GM19467 (cell line): ENCODE data around the gene MICAL3.

Experiments used
- ATAC-seq: cut with Tn5 transposase; IDR thresholded peaks from one replicate; pipeline ENCODE4 v1.9.1; 2021; ENCODE audit warnings: mild to moderate bottlenecking, moderate library complexity; ENCODE audit not compliant: unreplicated experiment

MICAL3 gene

GRCh38 chr22:17744430-17744829, 279.9 kb downstream of the MICAL3 start:
- ATAC-seq, result no peak

DNA sequence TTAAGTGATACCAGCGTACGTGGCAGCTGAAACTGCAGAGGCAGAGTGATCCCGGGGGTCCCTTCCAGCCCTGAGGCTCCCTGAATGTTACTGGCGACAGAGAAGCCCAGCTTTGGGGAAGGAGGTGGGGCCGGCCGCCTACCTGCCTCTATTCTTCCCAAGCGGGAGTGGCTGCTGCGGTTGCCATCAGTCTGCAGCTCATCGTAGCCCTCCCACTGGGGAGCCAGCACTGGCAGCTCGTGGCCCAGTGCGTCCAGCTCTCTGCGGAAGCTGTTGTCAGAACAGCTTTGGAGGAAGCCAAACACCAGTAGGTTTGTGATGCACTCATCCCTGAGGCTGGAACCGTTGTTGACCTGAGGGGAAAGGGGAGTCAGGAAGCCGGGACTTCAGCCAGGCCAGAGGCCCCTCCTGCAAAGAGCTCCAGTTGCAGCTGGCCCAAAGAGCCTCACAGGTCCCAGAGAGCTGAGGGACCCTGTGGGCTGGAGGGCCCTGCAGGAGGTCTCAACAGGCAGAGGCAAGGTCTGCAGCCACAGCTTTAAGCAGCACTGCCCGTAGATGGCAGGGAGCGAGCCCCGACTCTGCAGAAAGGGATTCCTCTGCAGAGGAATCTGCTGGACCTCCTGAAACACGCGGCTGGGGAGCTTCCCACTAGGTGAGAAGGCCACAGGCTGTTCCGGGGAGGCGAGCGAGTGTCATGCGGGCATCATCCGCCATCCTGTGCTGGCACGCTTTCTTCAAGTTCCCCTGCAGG, 280.5 kb downstream of the MICAL3 start:
- ATAC-seq, result no peak

- peak; percentile 54 for ATAC-seq
Observed at GRCh38 chr22:17742527-17742902, 281.8 kb downstream of the MICAL3 start.

DNA sequence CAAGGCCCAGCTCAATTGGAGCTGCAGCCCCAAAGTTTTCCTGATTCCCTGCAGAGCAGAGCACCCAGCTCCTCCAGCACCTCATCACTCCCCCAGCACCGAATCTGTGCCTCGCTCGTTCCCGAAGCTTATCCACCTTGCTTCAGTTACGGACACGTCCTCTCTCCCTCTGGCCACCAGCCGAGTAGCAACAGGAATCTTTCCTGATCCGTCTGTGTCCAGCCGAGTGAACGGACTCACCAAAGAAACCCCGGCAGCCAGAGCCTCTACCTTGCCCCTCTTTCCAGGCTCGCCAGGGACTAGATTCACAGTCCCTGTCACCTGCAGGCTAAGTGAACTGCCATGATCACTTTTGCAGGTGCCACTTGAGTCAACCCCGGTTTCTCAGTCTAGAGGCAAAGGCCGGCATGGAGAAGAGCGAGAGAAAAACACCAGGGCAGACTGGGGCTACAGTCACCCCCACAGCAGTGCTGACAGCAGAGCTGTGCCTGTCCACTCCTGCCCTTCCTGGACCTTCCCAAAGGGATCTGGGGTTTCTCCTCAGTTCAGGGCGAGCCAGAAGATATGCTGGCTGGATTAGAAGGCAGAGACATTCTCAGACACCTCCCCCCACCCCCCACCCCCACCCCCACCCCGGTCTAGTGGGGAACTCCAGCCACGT, 282.4 kb downstream of the MICAL3 start:
- ATAC-seq, result no peak

DNA sequence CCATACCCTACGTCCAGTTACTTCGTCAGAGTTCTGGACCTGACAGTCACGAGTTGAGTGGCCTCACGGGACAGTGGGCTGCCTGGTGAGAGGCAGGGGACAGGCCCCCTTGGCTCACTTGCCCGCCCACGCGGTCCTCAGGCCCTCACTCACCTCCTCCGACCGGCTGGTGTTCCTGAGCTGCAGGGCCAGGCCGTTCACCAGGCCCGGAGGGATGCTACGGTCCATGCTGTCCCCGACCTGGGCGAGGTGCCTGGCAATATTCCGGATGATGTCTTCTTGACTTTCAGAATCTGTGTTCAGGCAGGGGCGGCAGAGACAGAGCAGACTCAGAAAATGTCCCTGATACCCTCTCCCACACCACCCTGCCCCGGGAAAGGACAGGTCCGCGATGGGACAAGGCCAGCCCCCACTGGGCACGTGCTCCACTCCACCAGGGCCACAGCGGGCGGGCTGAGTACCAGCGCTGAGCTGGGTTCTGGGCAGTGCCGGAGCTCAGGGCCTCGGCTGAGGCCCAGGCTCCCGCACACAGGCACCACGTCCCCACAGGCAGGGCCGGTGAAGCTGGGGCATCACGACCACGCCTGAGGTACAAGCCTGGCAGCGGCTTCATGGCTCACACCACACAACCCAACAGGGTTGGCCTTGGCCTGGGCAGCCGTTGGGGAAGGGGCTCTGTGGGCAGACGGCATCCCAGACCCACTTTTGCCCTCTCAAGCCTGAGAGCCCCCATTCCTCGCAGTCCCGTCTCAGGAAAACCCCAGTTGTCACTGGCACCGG, 285.0 kb downstream of the MICAL3 start:
- no peak for ATAC-seq

DNA sequence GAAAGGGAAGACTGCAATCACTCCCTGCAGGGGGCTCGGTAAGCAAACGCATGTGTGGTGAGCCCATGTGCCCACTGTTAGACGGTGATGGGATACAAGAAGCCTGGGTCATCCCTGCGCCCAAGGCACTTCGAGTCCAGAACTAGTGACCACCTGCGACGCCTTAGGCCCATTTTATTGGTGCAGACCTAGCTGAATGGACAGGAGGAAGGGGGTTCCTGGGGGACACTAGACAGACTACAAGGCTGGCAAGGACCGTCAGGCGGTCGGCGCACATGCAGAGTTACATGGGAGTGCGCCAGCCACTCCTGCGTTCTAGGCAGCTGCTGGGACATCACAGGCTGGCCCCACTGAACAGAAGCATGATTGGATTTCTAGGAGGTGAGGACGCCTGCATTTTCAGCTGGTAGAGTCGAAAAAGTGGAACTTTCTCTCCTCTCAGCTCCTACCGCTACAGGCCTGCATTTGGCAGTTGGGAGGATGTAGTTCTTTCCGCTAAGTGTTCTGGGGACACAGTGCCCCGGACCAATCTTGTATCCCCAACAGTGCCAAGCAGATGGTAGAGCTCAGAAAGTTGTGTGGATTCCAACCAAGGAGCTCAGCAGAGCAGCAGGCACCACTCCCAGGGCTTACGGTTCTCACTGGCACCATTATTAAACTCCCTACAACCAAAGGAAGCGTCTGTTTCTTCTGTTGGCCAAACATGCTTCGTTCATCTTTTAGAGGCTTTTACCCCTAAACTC, 285.8 kb downstream of the MICAL3 start:
- ATAC-seq, result no peak
